ENCODE data around the gene HSPB2.

Gene HSPB2

DNA sequence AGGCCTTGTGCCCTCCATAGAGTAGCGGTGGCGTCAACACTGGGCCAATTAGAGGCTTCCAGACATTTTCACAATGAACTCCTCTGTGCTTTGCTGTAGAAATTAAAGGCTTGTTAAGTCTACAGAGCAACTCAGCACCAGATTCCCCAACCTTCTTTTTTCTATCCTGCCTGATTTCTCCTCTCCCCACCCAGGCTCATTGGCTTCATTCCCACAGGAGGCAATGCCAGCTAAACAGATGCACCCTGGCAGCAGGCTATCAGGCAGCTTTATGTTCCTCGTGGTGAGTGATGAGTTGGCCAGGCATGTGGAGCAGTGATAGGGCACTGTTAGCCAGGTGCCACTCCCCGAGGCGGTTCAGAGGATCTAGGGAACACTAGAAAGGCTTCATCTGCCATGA, 29.4 kb downstream of the HSPB2 start:
- FAIRE-seq = no peak

DNA sequence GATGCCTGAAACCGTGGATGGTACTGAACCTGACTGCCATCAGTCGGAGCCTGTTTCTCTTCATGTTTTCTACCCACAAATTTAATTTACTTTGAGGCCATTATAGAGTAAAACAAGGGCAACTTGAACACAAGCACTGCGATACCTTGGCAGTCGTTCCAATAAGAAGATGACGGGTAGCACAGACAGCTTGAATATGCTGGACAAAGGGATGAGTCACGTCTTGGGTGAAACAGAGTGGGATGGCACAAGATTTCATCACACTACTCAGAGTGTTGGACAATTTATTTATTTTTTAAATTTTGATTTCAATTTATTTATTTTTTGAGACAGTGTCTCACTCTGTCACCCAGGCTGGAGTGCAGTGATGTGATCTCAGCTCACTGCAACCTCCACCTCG, 30.3 kb downstream of the HSPB2 start:
- FAIRE-seq = no peak

- no peak for FAIRE-seq
These were observed 31.6 kb downstream of the HSPB2 start for GRCh38 chr11:111944139-111944538.

DNA sequence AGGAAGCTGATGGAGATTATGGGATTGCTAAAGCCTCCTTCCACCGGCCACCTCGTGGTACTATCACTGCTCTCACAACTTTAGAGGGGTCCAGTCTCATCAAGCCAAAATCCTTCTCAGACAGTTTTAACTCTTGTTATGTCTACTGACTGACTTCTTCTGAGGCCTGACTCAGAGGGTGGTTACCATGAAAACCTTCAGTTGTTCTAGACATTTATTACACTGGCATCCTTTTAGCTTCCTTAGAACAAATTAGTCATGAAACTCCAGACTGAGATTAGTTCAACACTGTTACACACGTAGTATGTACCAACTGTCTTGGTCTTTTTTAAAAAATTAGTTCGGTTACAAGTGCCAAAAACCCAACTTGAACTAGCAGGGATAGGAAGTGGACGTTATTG, 32.1 kb downstream of the HSPB2 start:
- FAIRE-seq = no peak

GRCh38 chr11:111945198-111945597, 32.7 kb downstream of the HSPB2 start:
- FAIRE-seq = no peak

DNA sequence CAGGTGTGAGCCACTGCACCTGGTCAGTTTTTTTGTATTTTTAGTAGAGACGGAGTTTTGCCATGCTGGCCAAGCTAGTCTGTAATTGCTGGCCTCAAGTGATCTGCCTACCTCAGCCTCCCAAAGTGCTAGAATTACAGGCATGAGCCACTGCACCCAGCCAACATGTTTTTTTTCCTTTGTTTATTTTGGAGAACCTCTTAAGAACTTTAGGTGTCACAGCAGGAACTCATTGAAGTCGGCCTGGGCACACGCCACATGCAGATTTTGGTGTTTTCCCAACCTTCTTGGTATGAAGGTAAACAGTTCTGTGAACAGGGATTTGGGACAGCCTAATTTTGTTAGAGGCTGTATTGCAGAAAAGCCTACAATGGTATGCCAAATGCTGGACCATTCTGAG, 34.0 kb downstream of the HSPB2 start:
- FAIRE-seq = no peak

GRCh38 chr11:111947143-111947542, 34.6 kb downstream of the HSPB2 start:
- FAIRE-seq = no peak

- no peak for FAIRE-seq
These were observed 37.2 kb downstream of the HSPB2 start for GRCh38 chr11:111949519-111950426.

GRCh38 chr11:111951565-111951964, 39.0 kb downstream of the HSPB2 start:
- FAIRE-seq = no peak

GRCh38 chr11:111954154-111954553, 41.6 kb downstream of the HSPB2 start:
- FAIRE-seq = no peak

DNA sequence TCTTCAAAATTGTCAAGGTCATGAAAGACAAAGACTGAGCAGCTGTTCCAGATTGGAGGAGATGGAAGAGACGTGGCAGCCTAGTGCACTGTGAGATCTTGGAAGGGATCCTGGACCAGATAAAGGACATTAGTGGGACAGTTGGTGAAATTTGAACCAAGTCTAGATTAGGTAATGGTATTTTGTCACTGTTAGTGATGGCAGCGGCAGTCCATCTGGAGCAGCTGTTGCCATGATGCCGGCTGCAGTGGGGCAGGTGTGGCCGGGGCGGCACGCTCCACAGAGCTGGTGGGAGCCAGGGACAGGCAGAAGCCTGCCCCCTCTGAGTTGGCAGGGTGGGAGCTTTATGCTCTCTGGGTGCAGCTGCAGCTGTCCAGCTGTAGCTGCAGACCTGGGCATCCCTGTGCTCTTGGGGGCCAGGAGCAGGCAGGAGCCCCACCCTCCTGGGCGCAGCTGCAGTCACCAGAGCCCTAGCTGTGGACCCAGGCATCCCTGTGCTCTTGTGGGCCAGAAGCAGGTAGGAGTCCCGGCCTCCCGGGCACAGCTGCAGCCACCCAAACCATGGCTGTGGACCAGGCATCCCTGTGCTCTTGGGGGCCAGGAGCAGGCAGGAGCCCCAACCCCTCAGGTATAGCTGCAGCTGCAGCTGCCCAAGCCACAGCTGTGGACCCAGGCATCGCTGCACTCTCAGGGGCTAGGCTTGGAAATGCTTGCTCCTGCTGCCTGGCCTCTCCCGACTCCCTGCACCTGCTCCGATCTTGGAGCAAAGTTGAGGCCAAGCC, 45.3 kb downstream of the HSPB2 start:
- FAIRE-seq = no peak

DNA sequence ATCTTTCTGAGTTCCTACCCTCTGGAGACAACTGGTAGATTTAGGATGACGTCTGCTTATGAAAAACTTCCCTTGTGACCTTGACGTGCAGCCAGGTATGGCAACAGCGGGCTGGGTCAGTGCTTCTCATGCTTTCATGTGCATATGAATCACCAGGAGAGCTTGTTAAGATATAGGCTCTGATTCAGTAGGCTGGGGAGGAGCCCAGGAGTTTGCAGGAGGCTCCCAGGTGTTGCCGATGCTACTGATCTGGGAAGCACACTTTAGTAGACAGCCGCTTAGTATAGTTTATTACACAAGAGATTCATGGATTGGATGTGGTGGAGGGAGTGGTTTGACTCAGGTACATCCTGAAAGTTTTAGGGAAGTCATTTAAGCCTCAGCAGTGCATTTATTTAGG, 48.4 kb downstream of the HSPB2 start:
- no peak for FAIRE-seq

DNA sequence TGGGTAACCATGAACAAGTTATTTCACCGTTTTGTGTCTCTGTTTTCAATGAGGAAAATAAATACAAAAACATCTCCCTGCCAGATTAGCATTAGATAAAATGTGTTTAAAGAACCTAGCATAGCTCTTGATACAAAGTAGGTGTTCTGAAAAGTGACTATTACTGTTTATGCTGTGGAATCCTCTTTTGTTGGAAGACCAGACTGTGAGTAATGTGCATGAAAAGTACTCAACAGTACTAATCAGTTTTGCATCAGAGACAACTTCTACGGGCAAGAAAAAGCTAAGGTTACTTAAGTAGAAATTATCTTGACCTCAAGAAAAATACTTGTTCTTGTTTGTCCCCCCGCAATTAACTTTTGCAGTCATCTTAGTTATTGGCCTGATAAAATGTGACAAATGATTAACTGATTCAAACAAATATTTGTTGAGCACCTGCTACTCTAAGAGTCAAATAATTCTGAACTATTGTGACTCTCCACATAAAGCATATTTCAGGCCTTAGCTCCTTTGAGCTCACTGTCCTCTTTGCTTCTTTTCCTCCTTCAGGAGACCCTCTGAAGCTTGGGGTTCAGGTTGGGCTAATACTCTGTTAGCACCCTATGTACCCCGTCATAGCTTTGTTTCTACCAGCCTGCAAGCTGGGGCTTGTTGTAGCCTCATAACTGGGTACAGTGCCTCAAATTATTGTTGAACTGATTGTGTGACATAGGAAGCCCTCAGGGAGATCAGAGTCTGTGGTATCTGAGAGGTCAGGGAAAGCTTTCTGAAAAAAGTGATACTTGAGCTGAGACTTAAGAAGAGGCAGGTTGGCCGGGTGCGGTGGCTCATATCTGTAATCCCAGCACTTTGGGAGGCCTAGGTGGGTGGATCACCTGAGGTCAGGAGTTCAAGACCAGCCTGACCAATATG, 49.1 kb downstream of the HSPB2 start:
- FAIRE-seq = no peak
